ENCODE results near the gene RASSF10. TPM values are rescaled to one million over a fixed set of nuclear protein-coding genes. Genes with fewer than 3 reads are reported as not detected.

Gene RASSF10
- total RNA-seq, 1 experiment from 2014 or later, result not detected

- RAD21 ChIA-PET (ENCODE audit: low non-redundant PET in 1 of 2, low total read pairs in 2 of 2, uncharacterized antibody in 2 of 2, unreplicated experiment in 2 of 2), result interaction anchor here in 1 of 2 experiments (0.7 kb wide), 1 partner anchor 11 kb away, joined by 3 read pairs; no protein-coding TSS in a partner anchor
- no peaks in the 10 kb centered on the region for H3K9me3 ChIP-seq (ENCODE audit: control insufficient read depth in 1 of 2, insufficient read depth in 1 of 2, low read depth in 1 of 2, low read length in 2 of 2)
- no peak overlapping the region for H3K4me3 ChIP-seq (replicated peaks in 1 of 2; ENCODE audit: low read depth in 1 of 2, low read length in 2 of 2)
- H2AFZ ChIP-seq (ENCODE audit: low read depth, low read length, poor library complexity, severe bottlenecking), result no peak overlapping the region
- ATAC-seq, result no peak
- H3K27ac ChIP-seq (ENCODE audit: low read depth, low read length), result no peak overlapping the region
- no peaks in the 10 kb centered on the region for H3K36me3 ChIP-seq (ENCODE audit: control insufficient read depth in 1 of 2, insufficient read depth in 2 of 2, low read length in 2 of 2)
- POLR2A ChIA-PET, result no interaction called here
- CTCF ChIA-PET, result no interaction called here
- H3K79me2 ChIP-seq (ENCODE audit: insufficient read depth, low read length), result no peaks in the 10 kb centered on the region
- no peaks in the 10 kb centered on the region for H3K9me2 ChIP-seq (ENCODE audit: insufficient read depth)
- H4K20me1 ChIP-seq (ENCODE audit: insufficient read depth), result no peaks in the 10 kb centered on the region
- no TSS peak for BruUV-seq (replicated peaks)
- H3K4me2 ChIP-seq (ENCODE audit: low read length), result no peak overlapping the region
- no peak for DNase-seq (ENCODE audit: low read depth, low spot score)
- intact Hi-C loops (cut with micrococcal nuclease), result no loop called here
- peaks cover 0 to 13% of the 10 kb centered on the region in 2 experiments; a peak in 2 of 4 replicates for H3K4me1 ChIP-seq (ENCODE audit: control insufficient read depth in 1 of 2, insufficient read depth in 2 of 2, low read length in 2 of 2)
- no peaks in the 10 kb centered on the region for H3K27me3 ChIP-seq (ENCODE audit: insufficient read depth, low read length)
- H3K9ac ChIP-seq (ENCODE audit: low read length), result no peak overlapping the region
- TF ChIP-seq POLR2AphosphoS5 (IDR thresholded peaks at IDR 0.05; ENCODE audit: low read depth, low read length) (no peak), ATF3 (IDR thresholded peaks at IDR 0.05) (no peak), ELF1 (IDR thresholded peaks at IDR 0.05; ENCODE audit: borderline replicate concordance, low read depth) (no peak), ZBTB33 (IDR thresholded peaks at IDR 0.05; ENCODE audit: extremely low read depth, insufficient replicate concordance, low read length) (no peak), SP1 (IDR thresholded peaks at IDR 0.05; ENCODE audit: low read depth) (no peak), TCF7L2 (IDR thresholded peaks at IDR 0.05; ENCODE audit: borderline replicate concordance, extremely low read depth, insufficient read depth, insufficient read length) (no peak), CEBPB (IDR thresholded peaks at IDR 0.05; ENCODE audit: low read depth) (no peak), SIN3A (IDR thresholded peaks at IDR 0.05; ENCODE audit: low read depth) (no peak), MAX (IDR thresholded peaks at IDR 0.05) (no peak), EZH2phosphoT487 (IDR thresholded peaks at IDR 0.05; ENCODE audit: borderline replicate concordance) (no peak), EZH2 (IDR thresholded peaks at IDR 0.05) (no peak), YY1 (IDR thresholded peaks at IDR 0.05; ENCODE audit: extremely low read depth, insufficient replicate concordance, low read depth, low read length) (no peak), SRF (IDR thresholded peaks at IDR 0.05; ENCODE audit: low read depth) (no peak), EGR1 (IDR thresholded peaks at IDR 0.05; ENCODE audit: low read depth) (no peak), CBX3 (IDR thresholded peaks at IDR 0.05; ENCODE audit: low read depth) (no peak), CTCF (IDR thresholded peaks at IDR 0.05 in 2 of 3, conservative IDR thresholded peaks at IDR 0.05 in 1 of 3; ENCODE audit: borderline replicate concordance in 1 of 3, insufficient read depth in 1 of 3, low read depth in 2 of 3, low read length in 2 of 3) (no peak), FOSL1 (IDR thresholded peaks at IDR 0.05; ENCODE audit: low read depth) (no peak), ZFX (IDR thresholded peaks at IDR 0.05) (no peak), ZNF274 (IDR thresholded peaks at IDR 0.05; ENCODE audit: low read depth, low read length) (no peak), RAD21 (IDR thresholded peaks at IDR 0.05; ENCODE audit: low read depth) (no peak)
Measured at GRCh38 chr11:12991426-12991825, 17.7 kb upstream of the RASSF10 start.

Measured in HCT116 (cell line).